WTC11 (cell line): ENCODE results near the gene GTF2H3. TPM values are rescaled to one million over a fixed set of nuclear protein-coding genes. Genes with fewer than 3 reads are reported as not detected.
A peak's percentile ranks its signal among the peaks of the same experiment; 100 is the strongest.

ENCODE experiments used
- ATAC-seq: fragments of 200-7000 bp; cut with Tn5 transposase; 2 replicates; pipeline ENCODE4 v1.10.0; 2021; ENCODE audit warnings: mild to moderate bottlenecking, moderate library complexity
- CTCF ChIA-PET: fragments of 300-600 bp; sonication (Branson Sonifier 250); formaldehyde crosslinking; loops from one replicate; lab custom pipeline; 2021; ENCODE audit warnings: antibody characterized with exemption; lab: Charles Lee
- POLR2A ChIA-PET: fragments of 350-600 bp; sonication (Branson Sonifier 250); formaldehyde crosslinking; loops from one replicate; lab custom pipeline; 2021; ENCODE audit warnings: antibody characterized with exemption; lab: Charles Lee
- DNase-seq: peaks from one replicate; pipeline ENCODE4 v3.0.0; 2021; ENCODE audit warnings: low spot score
- H3K27ac Mint-ChIP-seq: 2 replicates; pipeline ENCODE4 v1.8.0; 2021; ENCODE audit warnings: mixed read lengths
- H3K27me3 Mint-ChIP-seq: 2 replicates; pipeline ENCODE4 v1.8.0; 2021; ENCODE audit warnings: low read depth, mild to moderate bottlenecking, moderate library complexity, mixed read lengths
- H3K36me3 Mint-ChIP-seq: 2 replicates; pipeline ENCODE4 v1.8.0; 2021; ENCODE audit warnings: mixed read lengths
- H3K4me1 Mint-ChIP-seq: 2 replicates; pipeline ENCODE4 v1.8.0; 2022; ENCODE audit warnings: mixed read lengths
- H3K4me3 Mint-ChIP-seq: 2 replicates; pipeline ENCODE4 v1.8.0; 2021; ENCODE audit warnings: mild to moderate bottlenecking, moderate library complexity, mixed read lengths
- H3K9me3 Mint-ChIP-seq: 2 replicates; pipeline ENCODE4 v1.8.0; 2021; ENCODE audit warnings: mixed read lengths
- ETV6 ChIP-seq: sonication (generic); formaldehyde crosslinking; IDR thresholded peaks from 2 replicates; pipeline ENCODE4 v1.8.1; 2022; ENCODE audit warnings: mild to moderate bottlenecking, missing genetic modification reagents
- FOXJ3 ChIP-seq: sonication (generic); formaldehyde crosslinking; IDR thresholded peaks from 2 replicates; pipeline ENCODE4 v1.9.0; 2021; ENCODE audit warnings: missing genetic modification reagents, mild to moderate bottlenecking, borderline replicate concordance
- FOXK1 ChIP-seq: sonication (generic); formaldehyde crosslinking; IDR thresholded peaks from 2 replicates; pipeline ENCODE4 v1.8.0; 2022; ENCODE audit warnings: mild to moderate bottlenecking, moderate library complexity, missing genetic modification reagents
- GRHL2 ChIP-seq: fragments of 250-450 bp; sonication (Bioruptor Pico); IDR thresholded peaks from 2 replicates; pipeline ENCODE4 v1.8.0; 2022; ENCODE audit warnings: mild to moderate bottlenecking, moderate library complexity; ENCODE audit not compliant: insufficient replicate concordance, severe bottlenecking
- MYBL2 ChIP-seq: sonication (generic); formaldehyde crosslinking; IDR thresholded peaks from 2 replicates; pipeline ENCODE4 v1.8.1; 2023; ENCODE audit warnings: mild to moderate bottlenecking, moderate library complexity, missing genetic modification reagents
- NR1H2 ChIP-seq: sonication (generic); formaldehyde crosslinking; IDR thresholded peaks from 2 replicates; pipeline ENCODE4 v1.9.0; 2021; ENCODE audit warnings: mild to moderate bottlenecking, moderate library complexity, missing genetic modification reagents
- NR2C2 ChIP-seq: sonication (generic); formaldehyde crosslinking; IDR thresholded peaks from 2 replicates; pipeline ENCODE4 v1.8.0; 2022; ENCODE audit warnings: mild to moderate bottlenecking, missing genetic modification reagents
- PRRX2 ChIP-seq: fragments of 250-450 bp; sonication (Bioruptor Pico); IDR thresholded peaks from 2 replicates; pipeline ENCODE4 v1.8.0; 2021; ENCODE audit warnings: mild to moderate bottlenecking
- RORB ChIP-seq: fragments of 250-450 bp; sonication (Bioruptor Pico); IDR thresholded peaks from 2 replicates; pipeline ENCODE4 v1.9.0; 2021; ENCODE audit warnings: mild to moderate bottlenecking
- SOX15 ChIP-seq: fragments of 250-450 bp; sonication (Bioruptor Pico); IDR thresholded peaks from 2 replicates; pipeline ENCODE4 v1.9.0; 2021; ENCODE audit warnings: mild to moderate bottlenecking
- TP53 ChIP-seq: sonication (generic); formaldehyde crosslinking; IDR thresholded peaks from 2 replicates; pipeline ENCODE4 v1.8.1; 2023; ENCODE audit warnings: mild to moderate bottlenecking, missing genetic modification reagents
- ZBTB21 ChIP-seq: sonication (generic); formaldehyde crosslinking; IDR thresholded peaks from 2 replicates; pipeline ENCODE4 v1.8.1; 2023; ENCODE audit warnings: mild to moderate bottlenecking, missing genetic modification reagents, borderline replicate concordance
- ZNF263 ChIP-seq: sonication (generic); formaldehyde crosslinking; IDR thresholded peaks from 2 replicates; pipeline ENCODE4 v1.8.1; 2022; ENCODE audit warnings: low read depth, mild to moderate bottlenecking, moderate library complexity, missing genetic modification reagents
- ZNF416 ChIP-seq: fragments of 250-450 bp; sonication (Bioruptor Pico); IDR thresholded peaks from 2 replicates; pipeline ENCODE4 v1.9.0; 2021; ENCODE audit warnings: mild to moderate bottlenecking, inconsistent platforms
- total RNA-seq: library from RNA; stranded (reverse); gene quantifications from 3 replicates; pipeline ENCODE4 v1.2.3, GENCODE V29; 2021
- TF ChIP-seq, protein P1 (sequence below): sonication (generic); formaldehyde crosslinking; conservative IDR thresholded peaks from 2 replicates; pipeline ENCODE4 v1.8.1; 2022; ENCODE audit warnings: mild to moderate bottlenecking, missing genetic modification reagents
- TF ChIP-seq, protein P2 (sequence below): sonication (generic); formaldehyde crosslinking; IDR thresholded peaks from 2 replicates; pipeline ENCODE4 v1.8.0; 2023; ENCODE audit warnings: missing genetic modification reagents
- TF ChIP-seq, protein P3 (sequence below): fragments of 250-450 bp; sonication (Bioruptor Pico); IDR thresholded peaks from 2 replicates; pipeline ENCODE4 v1.9.0; 2021; ENCODE audit warnings: mild to moderate bottlenecking
- TF ChIP-seq, protein P4 (sequence below): fragments of 200-600 bp; IDR thresholded peaks from 2 replicates; pipeline ENCODE4 v1.8.0; 2022; ENCODE audit warnings: antibody characterized with exemption
- TF ChIP-seq, protein P5 (sequence below): sonication (generic); formaldehyde crosslinking; IDR thresholded peaks from 2 replicates; pipeline ENCODE4 v1.8.1; 2023; ENCODE audit warnings: mild to moderate bottlenecking, missing genetic modification reagents, moderate library complexity
- TF ChIP-seq, protein P6 (sequence below): sonication (generic); formaldehyde crosslinking; IDR thresholded peaks from 2 replicates; pipeline ENCODE4 v1.8.1; 2023; ENCODE audit warnings: mild to moderate bottlenecking, missing genetic modification reagents
- TF ChIP-seq, protein P7 (sequence below): sonication (generic); formaldehyde crosslinking; IDR thresholded peaks from 2 replicates; pipeline ENCODE4 v1.8.1; 2023; ENCODE audit warnings: mild to moderate bottlenecking, missing genetic modification reagents
- TF ChIP-seq, protein P8 (sequence below): fragments of 250-450 bp; sonication (Bioruptor Pico); IDR thresholded peaks from 2 replicates; pipeline ENCODE4 v1.9.0; 2021; ENCODE audit warnings: mild to moderate bottlenecking
- TF ChIP-seq, protein P9 (sequence below): sonication (generic); formaldehyde crosslinking; IDR thresholded peaks from 2 replicates; pipeline ENCODE4 v1.8.1; 2023; ENCODE audit warnings: mild to moderate bottlenecking, missing genetic modification reagents, moderate library complexity

Gene GTF2H3
- total RNA-seq, 1 experiment from 2014 or later, result 31.6 TPM

DNA sequence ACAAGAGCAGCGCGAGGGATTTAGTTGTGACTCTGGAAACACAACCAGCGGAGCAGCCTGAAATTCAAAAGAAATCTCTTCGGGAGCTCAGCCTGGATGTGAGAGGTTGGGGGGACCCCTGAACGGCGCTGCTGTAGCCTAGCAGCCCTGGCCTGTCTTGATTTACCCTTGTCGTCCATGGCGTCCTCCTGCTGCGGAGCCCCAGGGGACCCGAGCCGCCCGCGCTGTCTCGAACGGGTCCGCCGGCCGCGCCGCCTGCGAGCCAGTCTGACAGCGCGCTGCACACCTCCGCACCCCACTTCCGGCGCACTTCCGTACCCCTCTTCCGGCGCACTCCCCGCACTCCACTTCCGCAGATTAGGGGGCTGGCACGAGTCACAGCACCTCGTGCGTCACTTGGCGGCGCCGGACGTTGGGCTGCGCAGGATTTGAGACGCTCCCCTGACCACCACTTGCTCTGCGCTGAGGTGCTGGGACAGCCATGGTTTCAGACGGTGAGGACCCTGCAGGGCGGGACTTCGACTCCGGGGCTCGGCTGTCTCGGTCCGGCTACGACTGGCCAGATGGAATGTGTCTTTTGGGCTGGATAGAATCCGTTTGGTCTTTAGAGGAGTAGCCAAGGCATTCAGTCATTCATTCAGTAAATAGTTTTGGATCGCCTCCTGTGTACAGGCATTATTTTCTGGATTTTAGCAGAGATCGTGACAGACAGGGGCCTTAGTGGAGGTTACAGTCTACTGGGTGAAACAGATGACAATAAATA lies at the start of gene GTF2H3, which contains the start of gene EIF2B1 (continued):
- TF ChIP-seq, protein P1, sequence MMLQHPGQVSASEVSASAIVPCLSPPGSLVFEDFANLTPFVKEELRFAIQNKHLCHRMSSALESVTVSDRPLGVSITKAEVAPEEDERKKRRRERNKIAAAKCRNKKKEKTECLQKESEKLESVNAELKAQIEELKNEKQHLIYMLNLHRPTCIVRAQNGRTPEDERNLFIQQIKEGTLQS (CRISPR knock-in tag), result no peak
- TF ChIP-seq TP53 (CRISPR knock-in tag) (no peak), MYBL2 (CRISPR knock-in tag) (peak; percentile 82; the same call in 1 of the 2 replicates), GRHL2 (CRISPR knock-in tag) (no peak), ZNF416 (no peak), ETV6 (CRISPR knock-in tag) (peak; percentile 91; the same call in 1 of the 2 replicates), RORB (no peak)
- TF ChIP-seq, protein P2, sequence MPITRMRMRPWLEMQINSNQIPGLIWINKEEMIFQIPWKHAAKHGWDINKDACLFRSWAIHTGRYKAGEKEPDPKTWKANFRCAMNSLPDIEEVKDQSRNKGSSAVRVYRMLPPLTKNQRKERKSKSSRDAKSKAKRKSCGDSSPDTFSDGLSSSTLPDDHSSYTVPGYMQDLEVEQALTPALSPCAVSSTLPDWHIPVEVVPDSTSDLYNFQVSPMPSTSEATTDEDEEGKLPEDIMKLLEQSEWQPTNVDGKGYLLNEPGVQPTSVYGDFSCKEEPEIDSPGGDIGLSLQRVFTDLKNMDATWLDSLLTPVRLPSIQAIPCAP (CRISPR knock-in tag), result no peak
- TF ChIP-seq, protein P3, sequence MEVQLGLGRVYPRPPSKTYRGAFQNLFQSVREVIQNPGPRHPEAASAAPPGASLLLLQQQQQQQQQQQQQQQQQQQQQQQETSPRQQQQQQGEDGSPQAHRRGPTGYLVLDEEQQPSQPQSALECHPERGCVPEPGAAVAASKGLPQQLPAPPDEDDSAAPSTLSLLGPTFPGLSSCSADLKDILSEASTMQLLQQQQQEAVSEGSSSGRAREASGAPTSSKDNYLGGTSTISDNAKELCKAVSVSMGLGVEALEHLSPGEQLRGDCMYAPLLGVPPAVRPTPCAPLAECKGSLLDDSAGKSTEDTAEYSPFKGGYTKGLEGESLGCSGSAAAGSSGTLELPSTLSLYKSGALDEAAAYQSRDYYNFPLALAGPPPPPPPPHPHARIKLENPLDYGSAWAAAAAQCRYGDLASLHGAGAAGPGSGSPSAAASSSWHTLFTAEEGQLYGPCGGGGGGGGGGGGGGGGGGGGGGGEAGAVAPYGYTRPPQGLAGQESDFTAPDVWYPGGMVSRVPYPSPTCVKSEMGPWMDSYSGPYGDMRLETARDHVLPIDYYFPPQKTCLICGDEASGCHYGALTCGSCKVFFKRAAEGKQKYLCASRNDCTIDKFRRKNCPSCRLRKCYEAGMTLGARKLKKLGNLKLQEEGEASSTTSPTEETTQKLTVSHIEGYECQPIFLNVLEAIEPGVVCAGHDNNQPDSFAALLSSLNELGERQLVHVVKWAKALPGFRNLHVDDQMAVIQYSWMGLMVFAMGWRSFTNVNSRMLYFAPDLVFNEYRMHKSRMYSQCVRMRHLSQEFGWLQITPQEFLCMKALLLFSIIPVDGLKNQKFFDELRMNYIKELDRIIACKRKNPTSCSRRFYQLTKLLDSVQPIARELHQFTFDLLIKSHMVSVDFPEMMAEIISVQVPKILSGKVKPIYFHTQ, result no peak
- TF ChIP-seq, protein P4, sequence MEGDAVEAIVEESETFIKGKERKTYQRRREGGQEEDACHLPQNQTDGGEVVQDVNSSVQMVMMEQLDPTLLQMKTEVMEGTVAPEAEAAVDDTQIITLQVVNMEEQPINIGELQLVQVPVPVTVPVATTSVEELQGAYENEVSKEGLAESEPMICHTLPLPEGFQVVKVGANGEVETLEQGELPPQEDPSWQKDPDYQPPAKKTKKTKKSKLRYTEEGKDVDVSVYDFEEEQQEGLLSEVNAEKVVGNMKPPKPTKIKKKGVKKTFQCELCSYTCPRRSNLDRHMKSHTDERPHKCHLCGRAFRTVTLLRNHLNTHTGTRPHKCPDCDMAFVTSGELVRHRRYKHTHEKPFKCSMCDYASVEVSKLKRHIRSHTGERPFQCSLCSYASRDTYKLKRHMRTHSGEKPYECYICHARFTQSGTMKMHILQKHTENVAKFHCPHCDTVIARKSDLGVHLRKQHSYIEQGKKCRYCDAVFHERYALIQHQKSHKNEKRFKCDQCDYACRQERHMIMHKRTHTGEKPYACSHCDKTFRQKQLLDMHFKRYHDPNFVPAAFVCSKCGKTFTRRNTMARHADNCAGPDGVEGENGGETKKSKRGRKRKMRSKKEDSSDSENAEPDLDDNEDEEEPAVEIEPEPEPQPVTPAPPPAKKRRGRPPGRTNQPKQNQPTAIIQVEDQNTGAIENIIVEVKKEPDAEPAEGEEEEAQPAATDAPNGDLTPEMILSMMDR, result no peak
- TF ChIP-seq, protein P5, sequence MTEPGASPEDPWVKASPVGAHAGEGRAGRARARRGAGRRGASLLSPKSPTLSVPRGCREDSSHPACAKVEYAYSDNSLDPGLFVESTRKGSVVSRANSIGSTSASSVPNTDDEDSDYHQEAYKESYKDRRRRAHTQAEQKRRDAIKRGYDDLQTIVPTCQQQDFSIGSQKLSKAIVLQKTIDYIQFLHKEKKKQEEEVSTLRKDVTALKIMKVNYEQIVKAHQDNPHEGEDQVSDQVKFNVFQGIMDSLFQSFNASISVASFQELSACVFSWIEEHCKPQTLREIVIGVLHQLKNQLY (CRISPR knock-in tag), result no peak
- TF ChIP-seq, protein P6, sequence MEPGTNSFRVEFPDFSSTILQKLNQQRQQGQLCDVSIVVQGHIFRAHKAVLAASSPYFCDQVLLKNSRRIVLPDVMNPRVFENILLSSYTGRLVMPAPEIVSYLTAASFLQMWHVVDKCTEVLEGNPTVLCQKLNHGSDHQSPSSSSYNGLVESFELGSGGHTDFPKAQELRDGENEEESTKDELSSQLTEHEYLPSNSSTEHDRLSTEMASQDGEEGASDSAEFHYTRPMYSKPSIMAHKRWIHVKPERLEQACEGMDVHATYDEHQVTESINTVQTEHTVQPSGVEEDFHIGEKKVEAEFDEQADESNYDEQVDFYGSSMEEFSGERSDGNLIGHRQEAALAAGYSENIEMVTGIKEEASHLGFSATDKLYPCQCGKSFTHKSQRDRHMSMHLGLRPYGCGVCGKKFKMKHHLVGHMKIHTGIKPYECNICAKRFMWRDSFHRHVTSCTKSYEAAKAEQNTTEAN (CRISPR knock-in tag), result peak; percentile 80; the same call in 1 of the 2 replicates

DNA sequence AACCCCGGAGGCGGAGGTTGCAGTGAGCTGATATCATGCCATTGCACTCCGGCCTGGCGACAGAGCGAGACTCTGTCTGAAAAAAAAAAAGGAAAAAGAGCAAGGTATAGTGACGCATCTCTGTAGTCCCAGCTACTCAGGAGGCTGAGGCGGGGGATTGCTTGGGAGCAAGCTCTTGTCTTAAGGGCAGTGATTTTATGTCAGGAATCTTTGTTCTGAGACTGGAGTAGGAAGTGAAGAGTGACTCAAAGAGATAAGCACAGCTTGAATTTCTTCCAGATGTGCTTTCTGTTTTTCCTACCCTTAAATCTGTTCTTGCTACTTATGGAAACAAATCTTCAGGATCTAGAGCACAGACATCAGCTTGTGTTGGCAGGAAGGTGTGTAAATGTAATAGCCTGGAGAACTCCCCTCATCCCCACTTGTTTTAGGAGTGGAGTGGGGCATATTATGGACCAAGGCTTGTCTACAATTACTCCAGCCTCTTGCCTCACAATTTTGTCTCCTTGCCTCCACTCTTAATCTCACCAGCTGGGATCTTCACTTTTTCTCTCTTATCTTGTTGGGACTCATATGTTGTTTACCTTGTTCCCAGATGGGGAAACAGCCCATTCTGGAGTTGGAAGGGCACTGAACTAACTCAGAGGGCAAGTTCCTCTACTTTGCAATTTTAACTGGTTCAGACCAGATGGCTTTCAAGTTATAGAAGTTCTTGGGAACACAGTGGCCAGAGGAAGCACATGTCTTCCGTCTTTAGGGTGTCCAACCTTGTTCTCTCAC lies 41.7 kb upstream of the GTF2H3 start:
- Mint-ChIP-seq H3K4me1 (no peaks in the 10 kb centered on the region), H3K27ac (no peak overlapping the region), H3K36me3 (peaks cover 70% of the 10 kb centered on the region), H3K4me3 (no peak overlapping the region), H3K9me3 (no peaks in the 10 kb centered on the region), H3K27me3 (no peaks in the 10 kb centered on the region)
- CTCF ChIA-PET, result no interaction called here
- ATAC-seq (no peak), DNase-seq (no peak)
- TF ChIP-seq FOXJ3, result no peak
- TF ChIP-seq SOX15 (CRISPR knock-in tag), result no peak
- TF ChIP-seq, protein P7, sequence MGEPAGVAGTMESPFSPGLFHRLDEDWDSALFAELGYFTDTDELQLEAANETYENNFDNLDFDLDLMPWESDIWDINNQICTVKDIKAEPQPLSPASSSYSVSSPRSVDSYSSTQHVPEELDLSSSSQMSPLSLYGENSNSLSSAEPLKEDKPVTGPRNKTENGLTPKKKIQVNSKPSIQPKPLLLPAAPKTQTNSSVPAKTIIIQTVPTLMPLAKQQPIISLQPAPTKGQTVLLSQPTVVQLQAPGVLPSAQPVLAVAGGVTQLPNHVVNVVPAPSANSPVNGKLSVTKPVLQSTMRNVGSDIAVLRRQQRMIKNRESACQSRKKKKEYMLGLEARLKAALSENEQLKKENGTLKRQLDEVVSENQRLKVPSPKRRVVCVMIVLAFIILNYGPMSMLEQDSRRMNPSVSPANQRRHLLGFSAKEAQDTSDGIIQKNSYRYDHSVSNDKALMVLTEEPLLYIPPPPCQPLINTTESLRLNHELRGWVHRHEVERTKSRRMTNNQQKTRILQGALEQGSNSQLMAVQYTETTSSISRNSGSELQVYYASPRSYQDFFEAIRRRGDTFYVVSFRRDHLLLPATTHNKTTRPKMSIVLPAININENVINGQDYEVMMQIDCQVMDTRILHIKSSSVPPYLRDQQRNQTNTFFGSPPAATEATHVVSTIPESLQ (CRISPR knock-in tag), result no peak
- TF ChIP-seq, protein P8, sequence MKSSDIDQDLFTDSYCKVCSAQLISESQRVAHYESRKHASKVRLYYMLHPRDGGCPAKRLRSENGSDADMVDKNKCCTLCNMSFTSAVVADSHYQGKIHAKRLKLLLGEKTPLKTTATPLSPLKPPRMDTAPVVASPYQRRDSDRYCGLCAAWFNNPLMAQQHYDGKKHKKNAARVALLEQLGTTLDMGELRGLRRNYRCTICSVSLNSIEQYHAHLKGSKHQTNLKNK, result no peak
- no peak for TF ChIP-seq NR2C2 (CRISPR knock-in tag)
- TF ChIP-seq ZNF263 (CRISPR knock-in tag), result no peak
- no peak for TF ChIP-seq ZBTB21 (CRISPR knock-in tag)
- no peak for TF ChIP-seq NR1H2 (CRISPR knock-in tag)
- TF ChIP-seq, protein P9, sequence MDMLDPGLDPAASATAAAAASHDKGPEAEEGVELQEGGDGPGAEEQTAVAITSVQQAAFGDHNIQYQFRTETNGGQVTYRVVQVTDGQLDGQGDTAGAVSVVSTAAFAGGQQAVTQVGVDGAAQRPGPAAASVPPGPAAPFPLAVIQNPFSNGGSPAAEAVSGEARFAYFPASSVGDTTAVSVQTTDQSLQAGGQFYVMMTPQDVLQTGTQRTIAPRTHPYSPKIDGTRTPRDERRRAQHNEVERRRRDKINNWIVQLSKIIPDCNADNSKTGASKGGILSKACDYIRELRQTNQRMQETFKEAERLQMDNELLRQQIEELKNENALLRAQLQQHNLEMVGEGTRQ (CRISPR knock-in tag), result no peak
- no peak for TF ChIP-seq PRRX2 (CRISPR knock-in tag)
- no peak for TF ChIP-seq FOXK1 (CRISPR knock-in tag)
- TF ChIP-seq, protein P2 (CRISPR knock-in tag), result no peak
- TF ChIP-seq, all 79 proteins: peak for 0
- POLR2A ChIA-PET, result no interaction called here
